WTC11 (cell line): ENCODE results near the gene GATA1.

Experiments
- ATF1 ChIP-seq: sonication (generic); formaldehyde crosslinking; IDR thresholded peaks from 2 replicates; pipeline ENCODE4 v1.8.1; 2023; ENCODE audit warnings: mild to moderate bottlenecking, moderate library complexity, missing genetic modification reagents
- CTCF ChIP-seq: fragments of 200-600 bp; IDR thresholded peaks from 2 replicates; pipeline ENCODE4 v1.8.0; 2022; ENCODE audit warnings: antibody characterized with exemption
- ESRRA ChIP-seq: sonication (generic); formaldehyde crosslinking; IDR thresholded peaks from 2 replicates; pipeline ENCODE4 v1.8.1; 2022; ENCODE audit warnings: mild to moderate bottlenecking, missing genetic modification reagents, borderline replicate concordance
- GTF2I ChIP-seq: fragments of 250-450 bp; sonication (Bioruptor Pico); conservative IDR thresholded peaks from 2 replicates; pipeline ENCODE4 v1.4.0; 2021; ENCODE audit warnings: mild to moderate bottlenecking
- NR3C1 ChIP-seq: sonication (generic); formaldehyde crosslinking; conservative IDR thresholded peaks from 2 replicates; pipeline ENCODE4 v1.8.1; 2023; ENCODE audit warnings: low read depth, mild to moderate bottlenecking, missing genetic modification reagents
- PRDM15 ChIP-seq: sonication (generic); formaldehyde crosslinking; IDR thresholded peaks from 2 replicates; pipeline ENCODE4 v1.8.0; 2022; ENCODE audit warnings: missing genetic modification reagents
- SMAD3 ChIP-seq: sonication (generic); formaldehyde crosslinking; IDR thresholded peaks from 2 replicates; pipeline ENCODE4 v1.8.0; 2022; ENCODE audit warnings: missing genetic modification reagents, mild to moderate bottlenecking, borderline replicate concordance
- TEAD4 ChIP-seq: sonication (generic); formaldehyde crosslinking; IDR thresholded peaks from 2 replicates; pipeline ENCODE4 v1.8.0; 2022; ENCODE audit warnings: mild to moderate bottlenecking, missing genetic modification reagents
- USF2 ChIP-seq: sonication (generic); formaldehyde crosslinking; IDR thresholded peaks from 2 replicates; pipeline ENCODE4 v1.8.1; 2023; ENCODE audit warnings: mild to moderate bottlenecking, missing genetic modification reagents, moderate library complexity
- ZBTB43 ChIP-seq: sonication (generic); formaldehyde crosslinking; IDR thresholded peaks from 2 replicates; pipeline ENCODE4 v1.8.1; 2023; ENCODE audit warnings: mild to moderate bottlenecking, missing genetic modification reagents

GRCh38 chrX:48826876-48827653 lies 40.7 kb downstream of the GATA1 start:
- no peak for TF ChIP-seq CTCF
- no peak for TF ChIP-seq ATF1 (CRISPR knock-in tag)
- TF ChIP-seq SMAD3 (CRISPR knock-in tag): no peak
- TF ChIP-seq ESRRA (CRISPR knock-in tag): no peak
- TF ChIP-seq GTF2I (CRISPR knock-in tag): no peak
- TF ChIP-seq ZBTB43: no peak
- TF ChIP-seq PRDM15 (CRISPR knock-in tag): no peak; the same call in 1 of the 2 replicates
- TF ChIP-seq TEAD4 (CRISPR knock-in tag): no peak
- no peak for TF ChIP-seq NR3C1 (CRISPR knock-in tag)
- TF ChIP-seq USF2 (CRISPR knock-in tag): no peak
